ENCODE results near the gene SFSWAP.

Gene SFSWAP

DNA sequence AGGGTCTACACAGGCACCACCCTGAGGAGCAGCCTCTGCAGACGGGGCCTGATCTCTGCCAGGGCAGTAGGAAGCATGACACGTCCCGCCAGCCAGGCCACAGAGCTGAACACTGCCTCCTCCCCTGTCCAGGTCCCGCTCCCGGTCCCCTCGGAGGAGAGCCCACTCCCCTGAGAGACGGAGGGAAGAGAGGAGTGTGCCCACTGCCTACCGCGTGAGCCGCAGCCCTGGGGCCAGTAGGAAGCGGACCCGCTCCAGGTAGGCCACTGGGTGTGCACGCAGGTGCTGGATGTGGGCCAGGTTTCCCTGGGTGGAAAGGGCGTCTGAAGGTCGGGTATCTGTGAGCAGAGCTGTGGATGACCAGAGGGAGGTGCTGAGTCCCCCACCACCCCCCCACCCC, 75.4 kb downstream of the SFSWAP start:
- no peak for DNase-seq (ENCODE audit: low spot score)
- peak overlapping the region; percentile 50 for H2BK120ac ChIP-seq (ENCODE audit: low read depth, low read length)
- H3K27me3 ChIP-seq (ENCODE audit: control insufficient read depth in 3 of 3, insufficient read depth in 3 of 3, low read depth in 1 of 3, low read length in 3 of 3): no peaks in the 10 kb centered on the region
- no CpG with 5 or more reads among the region's 15 CpGs for WGBS, 2 donors (ENCODE audit: extremely low coverage in 2 of 2, insufficient read length in 2 of 2, insufficient replicate concordance in 1 of 2)
- peaks cover 28 to 95% of the 10 kb centered on the region in 2 donors for H3K36me3 ChIP-seq (replicated peaks in 1 of 2; ENCODE audit: control insufficient read depth in 2 of 2, insufficient read depth in 2 of 2, low read length in 2 of 2)
- no peak overlapping the region for H3K18ac ChIP-seq (ENCODE audit: low read length)
- no peak overlapping the region for H3K14ac ChIP-seq (ENCODE audit: low read length)
- no peak overlapping the region for H2BK15ac ChIP-seq (ENCODE audit: low read length)
- peak overlapping the region; percentile 25 for H3K23ac ChIP-seq (ENCODE audit: low read depth, low read length, poor library complexity)
- H4K91ac ChIP-seq (ENCODE audit: low read depth, low read length, poor library complexity): no peak overlapping the region
- no peak overlapping the region for H2AFZ ChIP-seq (ENCODE audit: low read length)
- H3K4me1 ChIP-seq (ENCODE audit: control insufficient read depth in 2 of 2, insufficient read depth in 1 of 2, low read depth in 1 of 2, low read length in 2 of 2): peaks cover 3 to 16% of the 10 kb centered on the region in 2 donors
- H3K4me2 ChIP-seq (ENCODE audit: insufficient read depth, low read length, poor library complexity, severe bottlenecking): no peak overlapping the region
- peak overlapping the region; percentile 20 for H2BK5ac ChIP-seq (ENCODE audit: low read length)
- H3K4ac ChIP-seq (ENCODE audit: low read length): no peak overlapping the region
- no peak overlapping the region for H3K4me3 ChIP-seq (ENCODE audit: low read length in 2 of 2)
- no peaks in the 10 kb centered on the region for H3K9me3 ChIP-seq (replicated peaks in 1 of 2; ENCODE audit: control insufficient read depth in 2 of 2, insufficient read depth in 1 of 2, low read depth in 1 of 2, low read length in 2 of 2)
- no peak overlapping the region for H3K27ac ChIP-seq (replicated peaks; ENCODE audit: low read length)
- H4K8ac ChIP-seq (ENCODE audit: low read depth, low read length): no peak overlapping the region
- no peak overlapping the region for H2BK12ac ChIP-seq (ENCODE audit: low read length)
- no peaks in the 10 kb centered on the region for H3K79me1 ChIP-seq (ENCODE audit: low read depth, low read length)
- H3K9ac ChIP-seq (ENCODE audit: low read depth, low read length, poor library complexity): peak overlapping the region; percentile 31
- no peak overlapping the region for H2AK5ac ChIP-seq (ENCODE audit: low read depth, low read length)

DNA sequence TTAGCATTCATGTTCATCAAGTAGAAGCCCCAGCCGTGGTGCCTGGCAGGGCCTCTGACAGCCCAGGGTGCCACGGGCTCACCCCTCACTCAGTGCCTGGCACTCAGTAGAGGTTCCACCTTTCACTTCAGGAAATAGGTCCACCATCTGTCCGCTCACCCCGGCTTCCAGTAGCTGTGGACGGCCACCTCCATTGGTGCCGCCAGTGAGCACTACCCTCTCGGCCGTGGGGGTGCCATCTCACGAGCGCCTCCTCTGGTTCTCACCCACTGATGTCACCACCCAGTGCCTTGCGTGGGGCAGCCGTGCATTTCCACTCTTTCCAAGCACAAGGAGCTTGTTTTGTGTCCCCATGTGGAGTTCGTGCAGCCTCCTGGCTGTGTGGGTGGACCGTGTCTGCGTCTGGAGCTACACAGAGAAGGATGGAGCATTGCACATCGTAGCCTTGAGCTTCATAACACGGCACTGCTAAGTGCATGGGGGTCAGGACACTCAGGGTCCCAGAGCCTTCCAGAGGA, 76.3 kb downstream of the SFSWAP start:
- Histone ChIP-seq H2BK5ac (ENCODE audit: low read length) (no peak overlapping the region), H3K14ac (ENCODE audit: low read length) (no peak overlapping the region), H2BK120ac (ENCODE audit: low read depth, low read length) (no peak overlapping the region), H3K4me3 (ENCODE audit: low read length in 2 of 2) (peak overlapping the region in 1 of 2 donors; percentile 58), H3K4ac (ENCODE audit: low read length) (no peak overlapping the region), H4K91ac (ENCODE audit: low read depth, low read length, poor library complexity) (no peak overlapping the region), H3K18ac (ENCODE audit: low read length) (no peak overlapping the region), H2AK5ac (ENCODE audit: low read depth, low read length) (no peak overlapping the region), H2BK15ac (ENCODE audit: low read length) (no peak overlapping the region), H2AFZ (ENCODE audit: low read length) (no peak overlapping the region), H3K9ac (ENCODE audit: low read depth, low read length, poor library complexity) (peak overlapping the region; percentile 63), H3K23ac (ENCODE audit: low read depth, low read length, poor library complexity) (no peak overlapping the region), H3K79me1 (ENCODE audit: low read depth, low read length) (no peaks in the 10 kb centered on the region), H3K27ac (replicated peaks; ENCODE audit: low read length) (no peak overlapping the region), H3K9me3 (replicated peaks in 1 of 2; ENCODE audit: control insufficient read depth in 2 of 2, insufficient read depth in 1 of 2, low read depth in 1 of 2, low read length in 2 of 2) (peaks cover 0 to 3% of the 10 kb centered on the region in 2 donors), H3K27me3 (ENCODE audit: control insufficient read depth in 3 of 3, insufficient read depth in 3 of 3, low read depth in 1 of 3, low read length in 3 of 3) (no peaks in the 10 kb centered on the region), H2BK12ac (ENCODE audit: low read length) (no peak overlapping the region), H3K4me1 (ENCODE audit: control insufficient read depth in 2 of 2, insufficient read depth in 1 of 2, low read depth in 1 of 2, low read length in 2 of 2) (peaks cover 7 to 16% of the 10 kb centered on the region in 2 donors), H3K4me2 (ENCODE audit: insufficient read depth, low read length, poor library complexity, severe bottlenecking) (no peak overlapping the region), H4K8ac (ENCODE audit: low read depth, low read length) (no peak overlapping the region), H3K36me3 (replicated peaks in 1 of 2; ENCODE audit: control insufficient read depth in 2 of 2, insufficient read depth in 2 of 2, low read length in 2 of 2) (peaks cover 32 to 94% of the 10 kb centered on the region in 2 donors)
- WGBS, 2 donors (ENCODE audit: extremely low coverage in 2 of 2, insufficient read length in 2 of 2, insufficient replicate concordance in 1 of 2): no CpG with 5 or more reads among the region's 17 CpGs
- no peak for DNase-seq (ENCODE audit: low spot score)

GRCh38 chr12:131788070-131788469, 77.2 kb downstream of the SFSWAP start:
- no peak overlapping the region for H2BK15ac ChIP-seq (ENCODE audit: low read length)
- no peaks in the 10 kb centered on the region for H3K27me3 ChIP-seq (ENCODE audit: control insufficient read depth in 3 of 3, insufficient read depth in 3 of 3, low read depth in 1 of 3, low read length in 3 of 3)
- H3K23ac ChIP-seq (ENCODE audit: low read depth, low read length, poor library complexity): no peak overlapping the region
- DNase-seq (ENCODE audit: low spot score): no peak
- H3K9ac ChIP-seq (ENCODE audit: low read depth, low read length, poor library complexity): no peak overlapping the region
- H3K36me3 ChIP-seq (replicated peaks in 1 of 2; ENCODE audit: control insufficient read depth in 2 of 2, insufficient read depth in 2 of 2, low read length in 2 of 2): peaks cover 32 to 94% of the 10 kb centered on the region in 2 donors
- no peak overlapping the region for H3K14ac ChIP-seq (ENCODE audit: low read length)
- peaks cover 7 to 16% of the 10 kb centered on the region in 2 donors for H3K4me1 ChIP-seq (ENCODE audit: control insufficient read depth in 2 of 2, insufficient read depth in 1 of 2, low read depth in 1 of 2, low read length in 2 of 2)
- no peak overlapping the region for H2AFZ ChIP-seq (ENCODE audit: low read length)
- H4K8ac ChIP-seq (ENCODE audit: low read depth, low read length): no peak overlapping the region
- H3K4ac ChIP-seq (ENCODE audit: low read length): no peak overlapping the region
- WGBS, 2 donors (ENCODE audit: extremely low coverage in 2 of 2, insufficient read length in 2 of 2, insufficient replicate concordance in 1 of 2): no CpG with 5 or more reads among the region's 11 CpGs
- H2BK12ac ChIP-seq (ENCODE audit: low read length): no peak overlapping the region
- no peak overlapping the region for H4K91ac ChIP-seq (ENCODE audit: low read depth, low read length, poor library complexity)
- no peak overlapping the region for H3K4me3 ChIP-seq (ENCODE audit: low read length in 2 of 2)
- no peak overlapping the region for H3K18ac ChIP-seq (ENCODE audit: low read length)
- H2BK5ac ChIP-seq (ENCODE audit: low read length): no peak overlapping the region
- H2AK5ac ChIP-seq (ENCODE audit: low read depth, low read length): no peak overlapping the region
- no peak overlapping the region for H2BK120ac ChIP-seq (ENCODE audit: low read depth, low read length)
- no peak overlapping the region for H3K27ac ChIP-seq (replicated peaks; ENCODE audit: low read length)
- H3K4me2 ChIP-seq (ENCODE audit: insufficient read depth, low read length, poor library complexity, severe bottlenecking): no peak overlapping the region
- H3K79me1 ChIP-seq (ENCODE audit: low read depth, low read length): no peaks in the 10 kb centered on the region
- peaks cover 0 to 3% of the 10 kb centered on the region in 2 donors for H3K9me3 ChIP-seq (replicated peaks in 1 of 2; ENCODE audit: control insufficient read depth in 2 of 2, insufficient read depth in 1 of 2, low read depth in 1 of 2, low read length in 2 of 2)

DNA sequence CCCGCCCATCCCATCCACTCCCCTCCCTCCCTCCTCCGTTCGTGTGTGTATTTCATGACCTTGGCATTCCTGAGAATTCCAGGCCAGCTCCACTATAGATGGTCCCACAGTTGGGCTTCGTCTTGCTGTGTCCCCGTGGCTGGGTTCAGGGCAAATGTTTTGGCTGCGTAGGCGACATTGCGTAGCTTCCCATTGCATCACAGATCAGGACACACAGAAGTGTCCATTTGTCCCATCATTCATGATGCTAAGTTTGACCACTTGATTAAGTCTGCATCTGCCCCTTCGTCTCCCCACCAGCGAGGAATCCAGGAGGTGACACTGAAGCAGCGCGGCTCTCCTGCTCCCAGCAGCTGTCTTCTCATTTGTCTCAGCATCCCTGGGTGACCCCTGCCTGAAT, 78.7 kb downstream of the SFSWAP start:
- peak overlapping the region; percentile 7 for H3K9ac ChIP-seq (ENCODE audit: low read depth, low read length, poor library complexity)

More for the DNA sequence above, 78.7 kb downstream of the SFSWAP start:
- H2BK5ac ChIP-seq (ENCODE audit: low read length): no peak overlapping the region
- no peak overlapping the region for H2AK5ac ChIP-seq (ENCODE audit: low read depth, low read length)
- H4K8ac ChIP-seq (ENCODE audit: low read depth, low read length): no peak overlapping the region
- H3K4me1 ChIP-seq (ENCODE audit: control insufficient read depth in 2 of 2, insufficient read depth in 1 of 2, low read depth in 1 of 2, low read length in 2 of 2): peaks cover 6 to 13% of the 10 kb centered on the region in 2 donors
- no CpG with 5 or more reads among the region's 12 CpGs for WGBS, 2 donors (ENCODE audit: extremely low coverage in 2 of 2, insufficient read length in 2 of 2, insufficient replicate concordance in 1 of 2)
- no peak overlapping the region for H2BK15ac ChIP-seq (ENCODE audit: low read length)
- H3K18ac ChIP-seq (ENCODE audit: low read length): no peak overlapping the region
- H4K91ac ChIP-seq (ENCODE audit: low read depth, low read length, poor library complexity): no peak overlapping the region
- no peak overlapping the region for H3K23ac ChIP-seq (ENCODE audit: low read depth, low read length, poor library complexity)
- H3K14ac ChIP-seq (ENCODE audit: low read length): no peak overlapping the region
- H2BK120ac ChIP-seq (ENCODE audit: low read depth, low read length): no peak overlapping the region
- no peak overlapping the region for H2BK12ac ChIP-seq (ENCODE audit: low read length)
- peaks cover 0 to 3% of the 10 kb centered on the region in 2 donors for H3K9me3 ChIP-seq (replicated peaks in 1 of 2; ENCODE audit: control insufficient read depth in 2 of 2, insufficient read depth in 1 of 2, low read depth in 1 of 2, low read length in 2 of 2)
- H3K79me1 ChIP-seq (ENCODE audit: low read depth, low read length): no peaks in the 10 kb centered on the region
- H3K4me3 ChIP-seq (ENCODE audit: low read length in 2 of 2): no peak overlapping the region
- DNase-seq (ENCODE audit: low spot score): no peak
- no peak overlapping the region for H3K27ac ChIP-seq (replicated peaks; ENCODE audit: low read length)
- no peak overlapping the region for H3K4ac ChIP-seq (ENCODE audit: low read length)
- H3K36me3 ChIP-seq (replicated peaks in 1 of 2; ENCODE audit: control insufficient read depth in 2 of 2, insufficient read depth in 2 of 2, low read length in 2 of 2): peaks cover 35 to 98% of the 10 kb centered on the region in 2 donors
- H3K27me3 ChIP-seq (ENCODE audit: control insufficient read depth in 3 of 3, insufficient read depth in 3 of 3, low read depth in 1 of 3, low read length in 3 of 3): no peaks in the 10 kb centered on the region
- H3K4me2 ChIP-seq (ENCODE audit: insufficient read depth, low read length, poor library complexity, severe bottlenecking): no peak overlapping the region
- no peak overlapping the region for H2AFZ ChIP-seq (ENCODE audit: low read length)

Measured in neuronal stem cell (in vitro differentiated cells).